ENCODE results near the gene TMCC3. TPM values are rescaled to one million over a fixed set of nuclear protein-coding genes. Genes with fewer than 3 reads are reported as not detected.

TMCC3 gene
- total RNA-seq, 1 experiment from 2014 or later: 2.2 TPM

- H3K27me3 Mint-ChIP-seq (ENCODE audit: low read depth): no peaks in the 10 kb centered on the region
- H3K27ac Mint-ChIP-seq: no peak overlapping the region
- peaks cover 2% of the 10 kb centered on the region; the same call in 1 of the 2 replicates for H3K4me1 Mint-ChIP-seq
- TF ChIP-seq CREB1 (CRISPR knock-in tag; IDR thresholded peaks at IDR 0.05) (no peak), JAZF1 (CRISPR knock-in tag; IDR thresholded peaks at IDR 0.05) (no peak), MYBL2 (CRISPR knock-in tag; IDR thresholded peaks at IDR 0.05) (no peak), ATF1 (CRISPR knock-in tag; IDR thresholded peaks at IDR 0.05) (no peak), ZNF121 (CRISPR knock-in tag; IDR thresholded peaks at IDR 0.05) (no peak)
- DNase-seq (ENCODE audit: low spot score) (no peak), ATAC-seq (no peak)
- no peaks in the 10 kb centered on the region for H3K36me3 Mint-ChIP-seq
- no peaks in the 10 kb centered on the region for H3K9me3 Mint-ChIP-seq
- CTCF ChIA-PET: no interaction called here
- no peak overlapping the region for H3K4me3 Mint-ChIP-seq
- POLR2A ChIA-PET: no interaction called here
Measured at GRCh38 chr12:94599189-94599588, 51.2 kb downstream of the TMCC3 start.

GRCh38 chr12:94597268-94597667 lies 53.1 kb downstream of the TMCC3 start:
- ATAC-seq: no peak
- POLR2A ChIA-PET: no interaction called here
- no peak overlapping the region for H3K4me3 Mint-ChIP-seq

More at GRCh38 chr12:94597268-94597667, 53.1 kb downstream of the TMCC3 start:
- CTCF ChIA-PET: no interaction called here
- no peak for TF ChIP-seq ELF4 (CRISPR knock-in tag; IDR thresholded peaks at IDR 0.05; ENCODE audit: low read depth)
- TF ChIP-seq GTF2I (CRISPR knock-in tag; conservative IDR thresholded peaks at IDR 0.05): no peak
- TF ChIP-seq MLX (CRISPR knock-in tag; IDR thresholded peaks at IDR 0.05): no peak
- no peak for TF ChIP-seq E2F1 (CRISPR knock-in tag; IDR thresholded peaks at IDR 0.05)
- TF ChIP-seq ZNF425 (CRISPR knock-in tag; conservative IDR thresholded peaks at IDR 0.05): no peak
- no peak for TF ChIP-seq ZNF423 (CRISPR knock-in tag; IDR thresholded peaks at IDR 0.05)
- no peak for TF ChIP-seq ETV6 (CRISPR knock-in tag; IDR thresholded peaks at IDR 0.05)
- no peak for TF ChIP-seq GABPB1 (CRISPR knock-in tag; IDR thresholded peaks at IDR 0.05)
- no peak for TF ChIP-seq FOXK1 (CRISPR knock-in tag; IDR thresholded peaks at IDR 0.05)
- no peak for TF ChIP-seq ZNF416 (CRISPR knock-in tag; IDR thresholded peaks at IDR 0.05)
- TF ChIP-seq ZMAT4 (CRISPR knock-in tag; IDR thresholded peaks at IDR 0.05): no peak
- TF ChIP-seq OVOL2 (CRISPR knock-in tag; IDR thresholded peaks at IDR 0.05; ENCODE audit: borderline replicate concordance): no peak
- TF ChIP-seq FOXJ3 (CRISPR knock-in tag; IDR thresholded peaks at IDR 0.05; ENCODE audit: borderline replicate concordance): no peak
- no peak for TF ChIP-seq ZNF512 (CRISPR knock-in tag; IDR thresholded peaks at IDR 0.05; ENCODE audit: borderline replicate concordance)
- TF ChIP-seq ZNF232 (CRISPR knock-in tag; IDR thresholded peaks at IDR 0.05): no peak
- TF ChIP-seq TEAD4 (CRISPR knock-in tag; IDR thresholded peaks at IDR 0.05): no peak
- no peak for TF ChIP-seq SOX15 (CRISPR knock-in tag; IDR thresholded peaks at IDR 0.05)
- TF ChIP-seq NR3C1 (CRISPR knock-in tag; conservative IDR thresholded peaks at IDR 0.05; ENCODE audit: low read depth): no peak
- no peak for TF ChIP-seq RELA (CRISPR knock-in tag; IDR thresholded peaks at IDR 0.05; ENCODE audit: borderline replicate concordance)
- no peak for TF ChIP-seq CREM (CRISPR knock-in tag; IDR thresholded peaks at IDR 0.05)
- no peak overlapping the region for H3K27ac Mint-ChIP-seq
- no peaks in the 10 kb centered on the region for H3K9me3 Mint-ChIP-seq
- no peak for DNase-seq (ENCODE audit: low spot score)
- no peaks in the 10 kb centered on the region for H3K27me3 Mint-ChIP-seq (ENCODE audit: low read depth)
- no peaks in the 10 kb centered on the region for H3K36me3 Mint-ChIP-seq
- H3K4me1 Mint-ChIP-seq: peaks cover 7% of the 10 kb centered on the region; the same call in 1 of the 2 replicates
